Dermis microvascular lymphatic vessel endothelial cell (primary cell): ENCODE data around the gene C3orf70. TPM values are rescaled to one million over a fixed set of nuclear protein-coding genes. Genes with fewer than 3 reads are reported as not detected.

Source experiments
- DNase-seq, 2 donors: peaks; one replicate each; pipeline versions ENCODE4 v3.0.0 to v3.0.0-alpha.2; 2010; ENCODE audit warnings: low read depth in 2 of 2
- total RNA-seq: library from RNA; depleted of rRNA; stranded (reverse); fragments of >200 nt; gene quantifications from 2 replicates; pipeline ENCODE4 v1.2.1, GENCODE V29; 2014

Gene C3orf70
- total RNA-seq, 1 donor from 2014 or later, result 3.5 TPM

DNA sequence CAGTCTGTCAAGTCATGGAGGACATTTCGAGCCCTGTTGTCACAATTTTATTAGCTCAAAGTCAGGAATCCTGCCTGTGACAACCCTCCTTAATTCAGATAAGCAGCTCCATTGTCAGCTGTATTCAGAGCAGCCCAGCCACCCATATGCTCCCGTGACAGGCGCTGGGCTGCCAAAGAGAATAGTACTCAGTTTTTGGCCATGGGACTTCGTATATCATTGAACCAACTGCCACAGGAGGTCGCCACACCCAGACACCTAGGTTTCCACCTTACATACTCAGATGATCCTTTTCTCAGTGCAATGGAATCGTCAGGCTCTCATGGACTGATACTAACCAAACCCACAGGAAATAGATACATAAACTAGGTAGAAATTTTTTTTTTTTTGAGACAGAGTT, 100.2 kb downstream of the C3orf70 start:
- no peak for DNase-seq

DNA sequence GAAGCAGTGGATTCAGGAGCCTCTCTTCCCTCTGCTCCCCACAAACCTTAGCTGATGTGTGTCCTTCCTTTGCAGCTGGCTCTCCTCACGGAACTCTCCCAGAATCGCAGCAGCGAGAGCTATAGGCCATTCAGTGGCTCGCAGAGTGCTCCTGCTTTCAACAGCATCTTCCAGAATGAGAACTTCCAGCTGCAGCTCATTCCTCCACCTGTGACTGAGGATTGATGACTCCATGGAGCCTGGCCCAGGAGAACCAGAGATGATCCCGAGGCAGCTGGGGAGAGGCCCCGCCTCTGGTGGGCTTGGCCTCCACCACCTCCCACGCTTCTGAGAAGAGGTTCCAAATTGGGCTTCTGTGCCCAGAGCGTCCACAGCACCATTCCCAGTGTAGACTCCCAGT, 101.1 kb downstream of the C3orf70 start:
- no peak for DNase-seq

DNA sequence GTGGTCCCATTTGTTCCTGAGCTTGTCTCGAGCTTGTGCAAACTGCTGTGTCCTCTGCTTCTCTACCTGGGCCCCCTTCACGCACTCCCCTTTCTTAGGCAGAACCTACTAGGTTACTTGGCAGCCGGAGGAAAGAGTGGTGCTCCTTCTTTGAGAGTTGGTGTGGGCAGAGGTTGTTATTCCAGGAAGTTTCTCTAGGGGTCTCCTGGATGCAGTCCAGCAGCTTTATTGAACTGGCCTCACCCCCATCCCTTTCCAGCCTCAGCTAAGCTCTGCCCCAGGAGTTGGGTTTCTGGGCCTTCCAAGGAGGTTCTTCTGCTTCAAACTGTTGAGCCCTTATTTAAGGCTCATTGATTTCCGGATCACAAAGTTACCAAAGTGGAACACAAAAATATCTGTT, 103.2 kb downstream of the C3orf70 start:
- no peak for DNase-seq

DNA sequence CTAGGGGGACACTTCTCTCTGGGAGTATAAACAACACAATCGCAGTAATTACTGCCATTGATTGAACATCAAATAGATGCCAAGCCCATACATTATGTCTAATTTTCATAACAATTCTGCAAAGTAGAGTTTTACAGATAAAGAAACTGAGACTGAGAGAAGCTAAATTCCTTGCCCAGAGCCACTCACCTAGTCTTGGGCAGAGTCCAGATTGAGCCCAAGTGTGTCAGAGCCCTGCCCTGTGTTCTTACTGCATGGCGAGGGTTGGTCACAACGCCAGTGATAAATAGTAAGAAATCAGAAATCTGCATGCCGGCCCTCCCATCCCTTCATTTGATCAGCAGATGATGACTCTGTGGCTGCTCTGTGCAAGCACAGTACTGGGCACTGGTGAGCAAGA, 106.3 kb downstream of the C3orf70 start:
- DNase-seq, result no peak

DNA sequence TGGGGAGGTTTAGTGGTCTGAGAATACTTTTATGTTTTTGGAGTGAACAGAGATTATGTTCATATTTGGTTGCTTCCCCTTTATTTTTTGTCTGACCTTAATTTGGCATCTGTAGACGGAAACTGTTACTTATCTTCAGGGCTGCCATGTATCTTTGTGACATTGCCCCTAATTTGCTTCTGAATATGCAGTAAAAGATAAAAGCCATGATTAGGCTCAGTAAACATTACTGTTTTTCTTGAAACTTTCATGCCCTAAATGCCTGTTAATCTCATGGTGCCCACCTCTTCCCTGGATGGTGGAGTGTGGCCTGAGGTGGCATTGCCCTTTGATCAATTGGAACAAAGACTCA, 106.7 kb downstream of the C3orf70 start:
- DNase-seq, result peak in 1 of 2 donors; percentile 35

DNA sequence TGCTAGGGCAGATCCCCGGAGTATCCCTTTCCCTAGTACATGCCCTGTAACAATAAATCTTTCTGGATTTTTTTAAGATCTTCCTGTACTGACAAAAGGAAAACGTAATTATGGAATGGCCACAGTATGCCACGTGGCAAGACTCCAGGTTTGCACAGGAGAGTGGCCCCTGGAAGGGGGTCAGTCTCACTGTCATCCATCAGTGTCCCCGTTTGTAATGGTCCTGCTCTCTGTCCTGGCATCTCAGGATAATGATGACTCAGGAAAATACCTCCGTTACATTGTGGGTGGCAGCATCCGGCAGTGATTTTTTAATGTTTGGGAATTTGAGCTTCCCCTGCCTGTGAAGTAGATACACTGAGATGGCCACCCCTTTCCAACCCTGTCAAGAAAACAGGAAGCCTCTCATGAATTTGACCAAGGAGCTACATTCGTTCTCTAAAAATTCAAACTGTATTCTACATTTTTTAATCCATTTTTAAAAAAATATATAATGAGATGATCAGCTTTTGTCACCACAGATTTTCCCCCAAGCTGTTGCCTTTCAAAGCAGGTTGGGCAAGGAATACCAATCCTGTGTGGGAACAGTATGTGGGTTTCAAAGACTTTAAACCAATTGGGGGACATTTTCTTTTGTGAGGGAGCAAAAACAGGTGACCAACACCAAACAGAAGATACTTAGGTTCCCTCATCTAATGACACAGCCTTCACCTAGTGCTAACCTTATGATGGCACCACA, 110.4 kb downstream of the C3orf70 start:
- peak; percentile 4 to 28 for DNase-seq

DNA sequence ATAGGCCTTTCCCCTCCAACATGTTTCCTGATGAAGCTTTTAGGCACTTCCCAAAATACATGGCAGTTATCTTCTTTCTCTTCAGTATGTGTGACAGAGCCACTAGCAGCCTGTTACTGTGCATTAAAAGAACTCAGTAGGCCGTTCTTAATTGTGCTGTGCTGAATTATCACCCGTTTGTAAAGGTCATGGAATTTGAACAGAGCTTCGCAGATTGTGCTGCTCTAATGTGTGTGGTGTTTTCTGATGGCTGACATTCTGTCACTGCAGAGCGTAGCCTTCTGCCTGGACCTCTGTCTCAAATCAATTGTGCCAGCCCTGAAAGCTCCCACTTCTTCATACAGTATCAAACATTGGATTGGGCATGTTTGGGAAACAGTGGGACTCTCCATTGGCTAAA, 111.3 kb downstream of the C3orf70 start:
- no peak for DNase-seq

DNA sequence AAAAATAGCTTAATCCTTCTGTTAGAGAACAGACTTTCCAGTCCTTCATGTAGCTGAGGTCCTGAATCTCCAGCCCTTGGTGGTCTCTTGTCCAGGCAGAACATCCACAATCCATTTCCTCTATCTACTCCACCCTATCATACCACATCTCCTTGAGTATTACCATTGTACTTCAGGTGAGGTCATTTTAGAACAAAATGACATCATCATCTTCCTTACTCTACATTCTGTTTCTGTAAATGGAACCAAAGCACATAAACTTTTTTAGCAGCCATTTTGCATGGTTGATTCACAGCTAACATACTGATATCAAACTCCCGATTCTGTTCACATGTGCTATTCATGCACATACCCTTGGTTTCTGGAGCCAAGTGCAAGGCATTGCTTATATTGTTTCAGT, 112.4 kb downstream of the C3orf70 start:
- no peak for DNase-seq

DNA sequence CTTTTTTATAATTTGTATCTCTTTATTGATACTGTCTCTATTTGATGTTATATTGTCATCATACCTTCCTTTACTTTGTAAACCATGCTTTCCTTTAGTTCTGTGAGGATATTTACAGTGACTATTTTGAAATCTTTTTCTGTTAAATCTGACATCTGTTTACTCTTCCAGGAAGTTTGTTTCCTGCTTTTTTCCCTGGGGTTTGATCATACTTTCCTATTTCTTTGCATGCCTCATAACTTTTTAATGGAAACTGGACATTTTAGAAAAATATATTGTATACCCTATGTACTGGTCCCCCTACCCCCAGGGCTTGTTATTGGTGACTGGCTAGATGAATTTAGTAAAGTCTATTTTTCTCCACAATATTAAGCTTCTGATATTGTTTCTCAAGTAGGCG, 115.1 kb downstream of the C3orf70 start:
- DNase-seq, result no peak

DNA sequence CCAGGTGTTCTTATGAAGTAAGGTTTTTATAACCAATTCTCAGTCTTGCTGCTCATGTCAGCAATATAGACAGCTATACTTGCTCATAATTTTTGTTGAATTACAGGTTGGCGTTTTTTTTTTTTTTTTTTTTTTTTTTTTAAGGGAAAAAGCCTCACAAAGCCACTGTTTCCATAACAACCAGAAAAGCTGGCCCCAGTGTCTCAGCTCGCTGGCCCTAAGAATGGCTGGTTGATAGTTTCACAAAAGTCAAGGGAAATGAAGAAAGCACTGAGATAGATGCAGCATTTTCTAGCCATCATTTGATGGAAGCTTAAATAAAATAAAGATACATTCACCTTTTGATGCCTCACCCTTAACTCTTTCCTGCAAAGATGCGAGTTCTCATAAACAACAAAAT, 121.9 kb downstream of the C3orf70 start:
- DNase-seq, result no peak

DNA sequence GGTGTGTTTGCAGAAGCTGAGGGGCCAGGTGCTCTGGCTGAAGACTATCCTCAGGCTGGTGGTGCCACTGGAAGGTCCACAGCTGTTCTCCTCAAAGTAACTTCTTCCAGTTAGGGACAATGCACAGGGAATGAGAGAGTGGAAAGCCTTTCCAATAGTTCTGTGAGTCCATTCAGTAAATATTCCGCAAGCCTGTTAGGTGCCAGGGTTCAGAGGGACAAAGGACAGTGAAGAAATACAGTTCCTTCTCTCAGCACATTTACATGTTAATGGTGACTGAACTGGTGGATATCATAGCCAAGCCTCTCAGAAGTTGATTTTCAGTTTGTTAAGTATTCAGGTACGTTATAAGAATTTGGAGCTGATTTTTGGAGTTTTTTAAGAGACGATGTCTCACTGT, 122.5 kb downstream of the C3orf70 start:
- DNase-seq, result no peak

DNA sequence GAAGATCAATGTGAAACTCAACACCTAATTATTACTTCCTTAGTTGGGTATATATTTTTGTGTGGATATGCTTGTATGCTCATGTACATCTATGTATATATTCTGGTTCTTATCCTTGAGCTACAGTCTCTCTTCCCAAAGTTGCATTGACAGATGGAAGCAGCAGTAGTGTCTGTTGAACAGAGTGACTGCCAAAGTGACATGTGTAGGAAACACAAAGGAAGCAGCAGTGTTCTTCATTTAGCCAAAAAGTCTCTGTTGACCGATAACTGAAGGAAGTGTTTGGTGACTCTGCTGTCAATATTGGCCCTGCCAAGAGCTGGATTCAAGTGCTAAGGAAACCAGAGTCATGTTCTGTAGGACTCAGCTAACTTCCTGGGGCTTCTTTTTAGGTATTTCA, 123.8 kb downstream of the C3orf70 start:
- DNase-seq, result no peak

DNA sequence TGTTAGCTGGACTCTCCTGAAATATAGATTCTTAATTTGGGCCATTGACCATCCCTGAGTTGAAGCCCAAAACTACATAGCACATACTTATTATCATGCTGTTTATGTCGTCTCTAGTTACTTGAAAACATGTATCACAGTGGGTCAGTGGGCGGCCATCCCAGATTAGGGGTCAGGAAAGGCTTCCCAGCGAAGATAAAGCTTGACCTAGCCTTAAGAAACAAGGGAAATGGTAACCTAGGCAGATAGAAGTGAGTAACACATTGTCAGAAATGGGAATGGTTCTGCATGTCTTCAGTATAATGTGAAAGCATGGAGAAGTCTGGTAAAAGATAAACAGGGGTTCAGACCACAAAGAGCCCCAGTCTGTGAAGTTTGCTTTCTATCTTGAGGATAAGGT, 124.7 kb downstream of the C3orf70 start:
- no peak for DNase-seq

Other genes with a start within 250 kb of the C3orf70 start
- gene EHHADH, start 101.0 kb upstream of the C3orf70 start, total RNA-seq, result 4.3 and 4.5 TPM in 2 replicates
- 8.6 and 8.9 TPM in 2 replicates for gene MAP3K13, start 210.1 kb upstream of the C3orf70 start, total RNA-seq